DND-41 (cell line): ENCODE measurements around the gene PFDN6.

Experiments
- ATAC-seq: fragments of 200-7000 bp; cut with Tn5 transposase; 3 replicates; pipeline ENCODE4 v1.9.1; 2021; ENCODE audit warnings: low read depth; ENCODE audit not compliant: insufficient read depth
- DNase-seq: peaks from one replicate; pipeline ENCODE4 v3.0.0-alpha.2; 2020
- H2AFZ ChIP-seq: 2 replicates; pipeline ENCODE4 v1.6.0; 2012; ENCODE audit warnings: low read depth, low read length
- H3K27ac ChIP-seq: 2 replicates; pipeline ENCODE4 v1.5.1; 2012; ENCODE audit warnings: low read length, inconsistent platforms
- H3K27me3 ChIP-seq: fragments of 200-600 bp; sonication (generic); 2 replicates; pipeline ENCODE4 v1.6.0; 2012; ENCODE audit warnings: low read length, mild to moderate bottlenecking, inconsistent platforms; ENCODE audit not compliant: insufficient read depth, poor library complexity
- H3K36me3 ChIP-seq: 2 replicates; pipeline ENCODE4 v1.5.1; 2012; ENCODE audit warnings: low read length, inconsistent platforms; ENCODE audit not compliant: insufficient read depth
- H3K4me1 ChIP-seq: 2 replicates; pipeline ENCODE4 v1.5.1; 2012; ENCODE audit warnings: mild to moderate bottlenecking, low read length; ENCODE audit not compliant: insufficient read depth
- H3K4me2 ChIP-seq: 2 replicates; pipeline ENCODE4 v1.6.0; 2012; ENCODE audit warnings: mild to moderate bottlenecking, moderate library complexity, low read length, inconsistent platforms; ENCODE audit not compliant: insufficient read depth
- H3K4me3 ChIP-seq, 2 experiments: fragments of 200-600 bp in 1 of 2; shearing (Covaris generic) in 1 of 2; 2 replicates each; pipeline ENCODE4 v1.5.1; 2012 to 2016; ENCODE audit warnings: inconsistent platforms in 2 of 2, low read length in 2 of 2, mild to moderate bottlenecking in 2 of 2, low read depth in 1 of 2, moderate library complexity in 1 of 2
- H3K79me2 ChIP-seq: 2 replicates; pipeline ENCODE4 v1.6.0; 2012; ENCODE audit warnings: low read length, inconsistent platforms; ENCODE audit not compliant: insufficient read depth
- H3K9ac ChIP-seq: 2 replicates; pipeline ENCODE4 v1.6.0; 2012; ENCODE audit warnings: low read depth, mild to moderate bottlenecking, inconsistent platforms, low read length, moderate library complexity
- H3K9me3 ChIP-seq: 2 replicates; pipeline ENCODE4 v1.5.1; 2012; ENCODE audit warnings: low read length, moderate library complexity, mild to moderate bottlenecking, inconsistent platforms; ENCODE audit not compliant: insufficient read depth, severe bottlenecking
- H4K20me1 ChIP-seq: 2 replicates; pipeline ENCODE4 v1.6.0; 2012; ENCODE audit warnings: low read length; ENCODE audit not compliant: insufficient read depth
- EZH2 ChIP-seq: IDR thresholded peaks from 3 replicates; pipeline ENCODE4 v1.6.1; 2012; ENCODE audit warnings: borderline replicate concordance, low read depth, mild to moderate bottlenecking, moderate library complexity, low read length, inconsistent platforms; ENCODE audit not compliant: severe bottlenecking
- TF ChIP-seq, protein P1 (sequence below): IDR thresholded peaks from 2 replicates; pipeline ENCODE4 v1.5.1; 2012; ENCODE audit warnings: borderline replicate concordance, low read length, moderate library complexity, mild to moderate bottlenecking; ENCODE audit not compliant: poor library complexity, severe bottlenecking; ENCODE audit errors: extremely low read depth

PFDN6 gene

DNA sequence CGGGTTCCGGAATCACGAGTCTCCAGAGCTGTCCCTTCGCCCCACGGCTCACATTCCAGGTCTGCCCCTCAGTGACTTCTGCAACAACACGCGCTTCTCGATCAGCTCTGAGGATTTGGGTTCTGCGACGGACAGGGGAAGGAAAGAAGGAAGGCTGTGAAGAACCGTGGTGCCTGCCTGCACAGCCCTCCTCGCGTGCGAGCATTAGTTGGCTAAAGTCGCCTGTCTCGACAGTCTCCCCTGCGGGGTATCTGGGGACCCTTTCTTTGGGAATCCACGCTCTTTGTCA, 40.8 kb upstream of the PFDN6 start:
- H3K4me2 ChIP-seq, result peak overlapping the region; percentile 88
- no peaks in the 10 kb centered on the region for H3K27me3 ChIP-seq
- peaks cover 14% of the 10 kb centered on the region for H3K79me2 ChIP-seq
- peaks cover 18% of the 10 kb centered on the region for H3K36me3 ChIP-seq
- DNase-seq, result no peak
- peak; percentile 15 for ATAC-seq
- H3K9ac ChIP-seq, result peak overlapping the region; percentile 67
- no peaks in the 10 kb centered on the region for H3K9me3 ChIP-seq
- no peaks in the 10 kb centered on the region for H4K20me1 ChIP-seq
- peak overlapping the region; percentile 85 for H2AFZ ChIP-seq
- no peak for TF ChIP-seq EZH2
- TF ChIP-seq, protein P1, sequence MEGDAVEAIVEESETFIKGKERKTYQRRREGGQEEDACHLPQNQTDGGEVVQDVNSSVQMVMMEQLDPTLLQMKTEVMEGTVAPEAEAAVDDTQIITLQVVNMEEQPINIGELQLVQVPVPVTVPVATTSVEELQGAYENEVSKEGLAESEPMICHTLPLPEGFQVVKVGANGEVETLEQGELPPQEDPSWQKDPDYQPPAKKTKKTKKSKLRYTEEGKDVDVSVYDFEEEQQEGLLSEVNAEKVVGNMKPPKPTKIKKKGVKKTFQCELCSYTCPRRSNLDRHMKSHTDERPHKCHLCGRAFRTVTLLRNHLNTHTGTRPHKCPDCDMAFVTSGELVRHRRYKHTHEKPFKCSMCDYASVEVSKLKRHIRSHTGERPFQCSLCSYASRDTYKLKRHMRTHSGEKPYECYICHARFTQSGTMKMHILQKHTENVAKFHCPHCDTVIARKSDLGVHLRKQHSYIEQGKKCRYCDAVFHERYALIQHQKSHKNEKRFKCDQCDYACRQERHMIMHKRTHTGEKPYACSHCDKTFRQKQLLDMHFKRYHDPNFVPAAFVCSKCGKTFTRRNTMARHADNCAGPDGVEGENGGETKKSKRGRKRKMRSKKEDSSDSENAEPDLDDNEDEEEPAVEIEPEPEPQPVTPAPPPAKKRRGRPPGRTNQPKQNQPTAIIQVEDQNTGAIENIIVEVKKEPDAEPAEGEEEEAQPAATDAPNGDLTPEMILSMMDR, result no peak
- peaks cover 39% of the 10 kb centered on the region for H3K4me1 ChIP-seq
- peak overlapping the region; percentile 19 to 63; a peak in 3 of 4 replicates for H3K4me3 ChIP-seq
- peak overlapping the region; percentile 80 for H3K27ac ChIP-seq

DNA sequence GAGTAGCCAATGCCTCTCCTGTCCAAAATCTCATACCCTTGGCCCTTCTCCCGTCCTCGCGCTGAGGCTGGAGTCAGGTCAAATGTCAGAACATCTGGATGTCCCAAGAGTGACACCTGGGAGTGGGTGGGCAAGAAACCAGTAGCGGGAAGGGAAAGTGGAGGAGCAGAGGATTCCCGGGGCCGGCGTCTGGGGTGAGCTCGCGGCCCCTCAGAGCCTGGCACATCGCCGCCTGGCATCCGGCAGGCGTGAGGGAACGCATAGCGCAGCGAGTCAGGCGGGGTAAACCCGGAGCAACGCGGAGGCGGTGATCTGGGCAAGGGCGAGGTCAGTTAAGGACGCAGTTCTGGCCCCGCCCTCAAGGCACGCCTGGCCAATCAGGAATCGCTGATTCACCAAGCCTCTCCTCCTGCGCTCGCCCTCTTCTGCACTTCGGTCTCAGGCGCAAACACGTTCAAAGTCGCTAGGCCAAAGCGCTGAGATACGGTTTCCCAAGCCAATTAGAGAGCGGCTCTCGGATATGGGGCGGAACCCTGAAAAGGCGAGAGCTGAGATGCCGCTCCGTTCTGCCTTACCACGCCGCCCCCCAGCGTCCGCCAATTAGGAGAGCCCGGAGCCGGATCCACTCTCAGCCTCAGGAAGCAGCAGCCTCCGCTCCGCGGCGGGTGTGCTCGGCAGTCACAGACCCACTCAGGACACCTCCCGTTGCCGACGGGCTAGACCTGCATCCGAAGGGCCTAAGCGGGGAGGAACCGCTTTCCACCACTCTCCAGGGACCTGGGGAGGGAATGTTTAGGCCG, 40.3 kb upstream of the PFDN6 start:
- Histone ChIP-seq H4K20me1 (no peaks in the 10 kb centered on the region), H3K27me3 (no peaks in the 10 kb centered on the region), H3K79me2 (peaks cover 14% of the 10 kb centered on the region), H3K9me3 (no peaks in the 10 kb centered on the region), H3K4me3 (peak overlapping the region; percentile 45 to 63), H3K4me1 (peaks cover 39% of the 10 kb centered on the region), H3K36me3 (peaks cover 18% of the 10 kb centered on the region), H3K4me2 (peak overlapping the region; percentile 88), H3K9ac (peak overlapping the region; percentile 72), H2AFZ (peak overlapping the region; percentile 85), H3K27ac (peak overlapping the region; percentile 85)
- TF ChIP-seq EZH2, result no peak
- TF ChIP-seq, protein P1, result peak; percentile 29
- DNase-seq, result peak; percentile 98
- peak; percentile 91 for ATAC-seq

DNA sequence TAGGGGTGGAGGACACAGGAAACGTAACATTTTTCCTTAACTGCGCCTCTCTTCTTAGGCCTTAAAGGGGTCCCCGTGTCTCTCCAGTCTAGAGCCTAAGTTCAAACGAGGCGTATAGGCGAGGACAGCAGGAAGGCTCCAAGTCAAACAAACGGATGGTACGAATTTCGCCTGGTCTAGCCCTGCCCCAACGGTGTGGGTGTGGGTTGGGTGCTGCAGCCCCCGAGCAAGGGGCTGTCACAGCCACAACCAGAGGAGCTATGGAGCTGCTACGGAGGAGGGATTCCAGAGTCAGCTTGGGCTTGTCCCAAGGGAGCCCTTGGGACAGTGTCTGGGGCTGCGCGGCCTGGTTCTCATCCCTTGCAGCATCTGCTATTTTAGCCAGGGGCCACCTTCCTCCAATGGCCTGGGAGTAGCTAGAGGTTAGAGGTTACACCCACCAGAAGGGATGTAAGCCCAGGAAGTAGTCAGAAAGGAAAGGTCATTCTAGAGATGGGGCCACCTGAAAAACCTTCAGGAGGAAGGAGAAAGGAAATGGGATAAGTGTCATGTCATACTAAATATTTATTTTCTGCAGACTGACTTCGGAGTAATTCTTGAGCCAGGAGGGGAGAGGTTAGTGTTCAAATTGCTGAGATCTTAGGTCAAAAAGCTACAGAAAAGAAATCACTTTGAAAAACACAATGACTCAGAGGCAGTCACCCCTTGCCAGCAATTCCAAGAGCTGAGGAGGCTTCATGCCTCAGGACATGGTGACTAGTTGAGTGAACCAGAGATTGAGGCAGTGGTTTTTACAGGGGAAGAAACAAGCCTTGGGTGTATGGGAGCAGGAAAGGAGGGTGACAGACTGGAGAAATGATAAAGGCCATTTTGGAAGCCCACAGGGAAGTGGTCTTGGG, 39.4 kb upstream of the PFDN6 start:
- Histone ChIP-seq H3K4me2 (peak overlapping the region; percentile 88), H3K79me2 (peaks cover 14% of the 10 kb centered on the region), H3K36me3 (peaks cover 18% of the 10 kb centered on the region), H3K9ac (peak overlapping the region; percentile 72), H3K27ac (peak overlapping the region; percentile 85), H3K4me1 (peaks cover 39% of the 10 kb centered on the region), H3K27me3 (no peaks in the 10 kb centered on the region), H2AFZ (peak overlapping the region; percentile 81), H3K4me3 (peak overlapping the region; percentile 45 to 63), H3K9me3 (no peaks in the 10 kb centered on the region), H4K20me1 (no peaks in the 10 kb centered on the region)
- no peak for TF ChIP-seq EZH2
- TF ChIP-seq, protein P1, result no peak
- DNase-seq (no peak), ATAC-seq (no peak; the same call in 1 of the 3 replicates)
